IPS-15b (cell line): ENCODE data around the gene RHOT2.

Source experiments
- H3K27me3 ChIP-seq: one replicate; pipeline ENCODE4 v1.6.1; 2013; ENCODE audit warnings: low read length; ENCODE audit not compliant: control insufficient read depth, insufficient read depth
- H3K36me3 ChIP-seq: one replicate; pipeline ENCODE4 v1.6.1; 2013; ENCODE audit warnings: low read length; ENCODE audit not compliant: control insufficient read depth, insufficient read depth
- H3K4me1 ChIP-seq: one replicate; pipeline ENCODE4 v1.6.1; 2013; ENCODE audit warnings: mild to moderate bottlenecking, low read length; ENCODE audit not compliant: control insufficient read depth, insufficient read depth
- H3K4me3 ChIP-seq: one replicate; pipeline ENCODE4 v1.5.1; 2013; ENCODE audit warnings: low read depth, low read length
- H3K9ac ChIP-seq: one replicate; pipeline ENCODE4 v1.6.1; 2013; ENCODE audit warnings: low read depth, mild to moderate bottlenecking, low read length
- H3K9me3 ChIP-seq: one replicate; pipeline ENCODE4 v1.6.1; 2013; ENCODE audit warnings: mild to moderate bottlenecking, low read length; ENCODE audit not compliant: control insufficient read depth, insufficient read depth

RHOT2 gene

DNA sequence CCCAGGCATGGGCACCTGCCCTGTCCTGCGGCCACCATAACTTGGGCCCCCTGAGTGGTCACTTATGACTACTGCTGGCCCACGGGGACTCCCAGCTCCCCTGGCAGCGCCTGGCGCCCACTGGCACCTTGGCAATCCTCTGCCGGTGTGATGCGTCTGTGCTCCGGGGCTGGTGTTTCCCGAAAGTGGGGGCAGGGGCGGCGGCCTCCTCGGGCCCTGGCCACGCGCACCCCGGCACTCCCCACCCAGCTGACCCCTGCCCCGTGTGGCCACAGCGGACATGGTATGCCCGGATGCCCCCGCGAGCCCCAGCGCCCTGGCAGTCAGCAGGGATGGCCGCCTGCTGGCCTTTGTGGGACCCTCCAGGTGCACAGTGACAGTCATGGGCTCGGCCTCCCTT, 10.4 kb upstream of the RHOT2 start:
- Histone ChIP-seq H3K9me3 (no peaks in the 10 kb centered on the region), H3K4me3 (no peak overlapping the region), H3K4me1 (no peaks in the 10 kb centered on the region), H3K27me3 (no peaks in the 10 kb centered on the region), H3K9ac (no peak overlapping the region), H3K36me3 (peaks cover 45% of the 10 kb centered on the region)

DNA sequence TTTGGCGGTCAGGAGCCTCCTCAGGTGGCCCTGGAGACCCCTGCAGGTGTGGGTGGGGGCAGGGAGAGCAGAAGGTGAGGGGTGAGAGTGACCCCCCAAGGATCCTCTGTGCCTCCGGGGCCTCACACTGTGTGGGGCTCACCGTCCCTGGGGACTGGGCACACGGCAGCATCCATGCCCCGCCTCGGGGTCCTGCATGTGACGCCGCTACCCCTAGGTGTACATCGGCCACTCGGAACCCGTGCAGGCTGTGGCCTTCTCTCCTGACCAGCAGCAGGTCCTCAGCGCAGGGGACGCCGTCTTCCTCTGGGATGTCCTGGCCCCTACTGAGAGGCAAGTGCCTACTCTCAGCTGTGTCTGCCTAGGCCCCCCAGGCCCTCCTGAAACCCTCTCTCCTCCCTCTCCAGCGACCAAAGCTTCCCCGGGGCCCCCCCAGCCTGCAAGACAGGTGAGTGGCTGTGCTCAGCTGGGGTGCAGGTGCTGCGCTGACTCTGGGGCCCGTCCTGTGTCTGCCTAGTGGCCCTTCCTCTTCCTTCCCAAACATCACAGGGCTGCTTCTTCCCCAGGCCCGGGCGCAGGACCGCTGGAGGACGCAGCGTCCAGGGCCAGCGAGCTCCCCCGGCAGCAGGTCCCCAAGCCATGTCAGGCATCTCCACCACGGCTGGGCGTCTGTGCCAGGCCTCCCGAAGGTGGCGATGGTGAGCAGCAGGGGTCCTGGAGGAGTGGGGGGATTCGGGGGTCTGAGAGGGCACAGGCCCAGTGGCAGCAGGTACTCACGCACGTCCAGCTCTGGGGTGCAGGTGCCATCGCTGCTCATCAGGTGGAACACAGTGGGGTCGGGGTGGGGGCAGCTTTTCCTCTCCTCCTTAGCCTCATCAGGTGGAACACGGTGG, 9.0 kb upstream of the RHOT2 start:
- Histone ChIP-seq H3K9me3 (no peaks in the 10 kb centered on the region), H3K27me3 (no peaks in the 10 kb centered on the region), H3K4me3 (no peak overlapping the region), H3K9ac (no peak overlapping the region), H3K4me1 (no peaks in the 10 kb centered on the region), H3K36me3 (peaks cover 41% of the 10 kb centered on the region)

DNA sequence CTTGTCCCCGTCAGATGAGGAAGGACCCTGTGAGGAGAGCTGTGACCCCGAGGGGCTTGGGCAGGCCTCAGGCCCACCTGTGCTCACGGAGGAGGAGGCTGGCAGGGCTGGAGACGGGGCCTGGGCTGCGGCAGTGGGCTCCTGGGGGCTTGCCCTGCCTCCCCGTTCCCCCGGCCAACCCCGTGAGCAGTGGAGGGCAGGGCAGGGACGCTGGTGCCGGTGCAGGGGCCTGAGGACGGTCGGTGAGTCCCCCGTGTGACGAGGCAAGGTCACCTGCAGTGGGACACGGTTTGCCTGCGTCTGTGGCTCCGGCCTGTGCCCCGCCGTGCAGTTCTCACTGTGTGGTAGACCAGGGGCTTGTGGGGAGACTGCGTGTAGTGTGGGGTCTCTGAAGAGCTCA, 8.3 kb upstream of the RHOT2 start:
- Histone ChIP-seq H3K9ac (no peak overlapping the region), H3K9me3 (no peaks in the 10 kb centered on the region), H3K4me1 (no peaks in the 10 kb centered on the region), H3K36me3 (peaks cover 41% of the 10 kb centered on the region), H3K4me3 (no peak overlapping the region), H3K27me3 (no peaks in the 10 kb centered on the region)

DNA sequence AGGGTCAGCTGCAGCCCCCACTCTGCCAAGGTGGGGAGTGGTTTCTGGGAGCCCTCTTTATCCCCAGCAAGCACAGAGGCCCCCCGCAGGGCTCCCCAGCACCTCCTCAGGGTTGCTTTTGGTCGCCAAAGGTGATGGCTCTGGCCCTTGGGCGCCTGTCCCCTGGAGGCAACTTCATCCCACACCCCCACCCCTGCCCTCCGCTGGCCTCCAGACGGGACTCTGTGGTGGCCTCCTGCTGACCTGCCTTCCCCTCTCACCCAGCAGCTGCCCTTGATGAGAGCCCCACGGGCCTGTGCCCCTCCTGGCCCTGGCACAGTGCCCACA, 7.8 kb upstream of the RHOT2 start:
- no peak overlapping the region for H3K4me3 ChIP-seq

DNA sequence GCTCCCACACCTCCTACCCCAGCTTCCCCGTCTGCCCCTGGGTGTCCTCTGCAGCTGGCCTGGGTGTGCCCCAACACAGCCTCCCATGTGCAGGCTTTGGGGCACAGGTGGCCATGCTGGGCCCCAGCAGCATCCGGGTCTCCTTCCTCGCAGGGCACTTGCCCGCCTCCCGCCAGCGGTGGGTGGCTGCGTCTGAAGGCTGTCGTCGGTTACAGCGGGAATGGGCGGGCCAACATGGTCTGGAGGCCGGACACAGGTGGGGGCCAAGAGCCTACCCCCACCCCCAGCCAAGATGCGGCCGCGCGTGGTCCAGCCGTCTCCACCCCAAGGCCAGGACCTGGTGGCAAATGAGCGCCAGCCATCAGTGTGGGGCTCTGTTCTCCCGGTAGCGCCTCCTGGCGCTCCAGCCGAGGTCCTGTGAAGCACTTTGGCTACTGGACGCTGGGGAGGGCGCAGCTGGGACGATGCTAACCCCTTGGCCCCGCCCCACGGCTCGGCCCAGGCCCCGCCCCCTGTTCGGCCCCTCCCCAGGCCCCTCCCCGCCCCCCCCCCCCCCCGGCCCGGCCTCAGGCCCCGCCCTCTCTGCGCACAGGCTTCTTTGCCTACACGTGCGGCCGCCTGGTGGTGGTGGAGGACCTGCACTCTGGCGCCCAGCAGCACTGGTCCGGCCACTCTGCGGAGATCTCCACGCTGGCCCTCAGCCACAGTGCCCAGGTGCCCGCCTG, 7.3 kb upstream of the RHOT2 start:
- Histone ChIP-seq H3K4me3 (no peak overlapping the region), H3K27me3 (no peaks in the 10 kb centered on the region), H3K4me1 (no peaks in the 10 kb centered on the region), H3K36me3 (peaks cover 38% of the 10 kb centered on the region), H3K9ac (peak overlapping the region; percentile 54), H3K9me3 (no peaks in the 10 kb centered on the region)

More for the DNA sequence above, 7.8 kb upstream of the RHOT2 start:
- Histone ChIP-seq H3K9ac (no peak overlapping the region), H3K9me3 (no peaks in the 10 kb centered on the region), H3K27me3 (no peaks in the 10 kb centered on the region), H3K4me1 (no peaks in the 10 kb centered on the region), H3K36me3 (peaks cover 41% of the 10 kb centered on the region)

DNA sequence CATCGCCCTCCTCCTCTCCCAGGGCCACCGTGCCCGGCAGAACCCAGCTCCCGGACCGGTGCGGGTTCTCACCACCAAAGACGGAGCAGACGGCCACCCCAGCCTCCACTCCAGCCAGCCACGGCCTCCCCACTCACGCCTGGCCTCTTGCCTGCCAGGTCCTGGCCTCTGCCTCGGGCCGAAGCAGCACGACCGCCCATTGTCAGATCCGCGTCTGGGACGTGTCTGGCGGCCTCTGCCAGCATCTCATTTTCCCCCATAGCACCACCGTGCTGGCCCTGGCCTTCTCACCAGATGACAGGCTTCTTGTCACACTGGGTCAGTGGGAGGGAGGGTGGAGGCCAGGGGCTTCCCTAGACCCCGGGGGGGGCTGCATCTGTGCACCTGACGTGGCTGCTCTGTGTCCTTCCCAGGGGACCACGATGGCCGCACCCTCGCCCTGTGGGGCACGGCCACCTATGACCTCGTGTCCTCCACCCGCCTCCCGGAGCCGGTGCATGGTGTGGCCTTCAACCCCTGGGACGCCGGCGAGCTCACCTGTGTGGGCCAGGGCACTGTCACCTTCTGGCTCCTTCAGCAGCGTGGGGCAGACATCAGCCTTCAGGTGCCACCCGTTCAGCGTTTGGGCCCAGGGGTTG, 6.6 kb upstream of the RHOT2 start:
- Histone ChIP-seq H3K9me3 (no peaks in the 10 kb centered on the region), H3K27me3 (no peaks in the 10 kb centered on the region), H3K4me3 (no peak overlapping the region), H3K9ac (peak overlapping the region; percentile 54), H3K36me3 (peaks cover 31% of the 10 kb centered on the region), H3K4me1 (no peaks in the 10 kb centered on the region)

DNA sequence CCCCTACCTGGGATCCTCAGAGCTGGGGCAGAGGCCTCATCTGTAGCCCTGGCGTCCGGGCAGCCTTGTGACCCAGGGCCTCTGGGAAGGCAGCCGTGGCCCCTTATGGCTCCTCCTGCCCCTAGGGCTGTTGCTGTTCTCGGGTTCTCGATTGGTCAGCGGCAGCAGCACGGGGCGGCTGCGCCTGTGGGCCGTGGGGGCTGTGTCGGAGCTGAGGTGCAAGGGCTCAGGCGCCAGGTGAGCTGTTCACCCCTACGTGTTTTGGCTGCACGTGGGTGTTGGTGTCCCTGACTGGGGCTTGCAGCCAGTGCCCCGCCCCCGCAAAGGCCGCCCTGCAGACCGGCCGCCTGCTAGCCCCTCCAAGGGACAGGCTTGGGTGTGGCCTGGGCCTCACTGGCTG, 5.8 kb upstream of the RHOT2 start:
- Histone ChIP-seq H3K4me3 (no peak overlapping the region), H3K9me3 (no peaks in the 10 kb centered on the region), H3K27me3 (no peaks in the 10 kb centered on the region), H3K4me1 (no peaks in the 10 kb centered on the region), H3K9ac (no peak overlapping the region), H3K36me3 (peaks cover 29% of the 10 kb centered on the region)

DNA sequence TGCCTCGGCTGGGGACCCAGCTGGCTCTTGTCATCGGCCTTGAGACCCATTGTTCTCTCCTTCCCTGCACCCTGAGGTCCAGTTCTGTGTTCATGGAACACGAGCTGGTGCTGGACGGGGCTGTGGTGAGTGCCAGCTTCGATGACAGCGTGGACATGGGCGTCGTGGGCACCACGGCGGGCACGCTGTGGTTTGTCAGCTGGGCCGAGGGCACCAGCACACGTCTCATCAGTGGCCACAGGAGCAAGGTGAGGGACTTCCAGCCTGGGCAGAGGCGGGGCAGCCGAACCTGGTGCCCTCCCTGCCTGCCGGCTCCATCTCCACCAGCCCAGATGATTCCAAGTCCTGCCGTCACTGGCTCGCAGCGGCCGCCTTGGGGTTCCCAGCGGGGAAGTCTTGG, 5.3 kb upstream of the RHOT2 start:
- Histone ChIP-seq H3K36me3 (peaks cover 28% of the 10 kb centered on the region), H3K27me3 (no peaks in the 10 kb centered on the region), H3K4me1 (no peaks in the 10 kb centered on the region), H3K9ac (no peak overlapping the region), H3K4me3 (no peak overlapping the region), H3K9me3 (no peaks in the 10 kb centered on the region)

DNA sequence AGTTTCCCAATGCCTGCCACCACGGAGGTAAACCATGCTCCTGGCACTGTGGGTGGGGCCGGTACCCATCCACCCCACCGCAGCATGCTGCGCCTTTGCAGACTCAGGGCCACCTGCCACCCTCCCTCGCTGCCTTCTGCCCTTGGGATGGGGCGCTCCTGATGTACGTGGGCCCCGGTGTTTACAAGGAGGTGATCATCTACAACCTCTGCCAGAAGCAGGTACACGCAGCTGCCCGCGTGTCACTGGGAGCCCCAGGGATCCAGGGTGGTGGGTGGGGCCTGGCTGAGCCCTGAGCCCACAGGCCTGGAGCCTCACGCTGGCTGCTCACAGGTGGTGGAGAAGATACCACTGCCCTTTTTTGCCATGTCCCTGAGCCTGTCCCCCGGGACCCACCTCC, 1.4 kb upstream of the RHOT2 start:
- Histone ChIP-seq H3K4me1 (no peaks in the 10 kb centered on the region), H3K9me3 (no peaks in the 10 kb centered on the region), H3K9ac (no peak overlapping the region), H3K36me3 (peaks cover 42% of the 10 kb centered on the region), H3K27me3 (no peaks in the 10 kb centered on the region), H3K4me3 (no peak overlapping the region)

DNA sequence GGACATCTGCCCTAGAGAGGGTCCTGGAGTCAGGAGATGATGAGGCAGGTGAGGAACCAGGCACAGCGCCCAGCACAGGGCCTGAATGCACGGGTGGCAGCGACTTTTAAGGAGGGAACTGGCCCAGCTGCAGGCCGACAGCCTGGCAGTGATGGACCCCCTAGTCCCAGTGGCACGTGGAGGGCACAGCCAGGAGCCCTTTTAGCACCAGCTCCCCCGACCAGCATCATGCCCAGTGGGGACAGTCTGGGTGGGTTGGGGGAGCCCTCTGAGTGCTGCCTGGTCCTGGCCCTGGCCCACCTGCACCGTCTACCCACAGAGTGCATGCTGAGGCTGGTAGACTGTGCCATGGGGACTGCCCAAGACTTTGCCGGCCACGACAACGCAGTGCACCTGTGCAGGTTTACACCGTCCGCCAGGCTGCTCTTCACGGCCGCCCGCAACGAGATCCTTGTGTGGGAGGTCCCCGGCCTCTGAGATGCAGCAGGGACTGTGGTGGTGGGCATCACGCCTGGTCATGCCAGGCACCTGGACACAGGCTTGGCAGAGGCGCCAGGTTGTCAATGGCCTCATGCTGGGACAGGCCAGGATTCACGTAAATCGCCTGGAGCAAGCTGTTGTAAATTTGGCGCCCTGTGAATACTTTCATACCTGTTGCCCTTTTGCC, 686 bp upstream of the RHOT2 start:
- H3K27me3 ChIP-seq = no peaks in the 10 kb centered on the region
- H3K9me3 ChIP-seq = no peaks in the 10 kb centered on the region
- no peak overlapping the region for H3K4me3 ChIP-seq
- no peaks in the 10 kb centered on the region for H3K4me1 ChIP-seq
- H3K36me3 ChIP-seq = peaks cover 43% of the 10 kb centered on the region
- H3K9ac ChIP-seq = peak overlapping the region; percentile 16

DNA sequence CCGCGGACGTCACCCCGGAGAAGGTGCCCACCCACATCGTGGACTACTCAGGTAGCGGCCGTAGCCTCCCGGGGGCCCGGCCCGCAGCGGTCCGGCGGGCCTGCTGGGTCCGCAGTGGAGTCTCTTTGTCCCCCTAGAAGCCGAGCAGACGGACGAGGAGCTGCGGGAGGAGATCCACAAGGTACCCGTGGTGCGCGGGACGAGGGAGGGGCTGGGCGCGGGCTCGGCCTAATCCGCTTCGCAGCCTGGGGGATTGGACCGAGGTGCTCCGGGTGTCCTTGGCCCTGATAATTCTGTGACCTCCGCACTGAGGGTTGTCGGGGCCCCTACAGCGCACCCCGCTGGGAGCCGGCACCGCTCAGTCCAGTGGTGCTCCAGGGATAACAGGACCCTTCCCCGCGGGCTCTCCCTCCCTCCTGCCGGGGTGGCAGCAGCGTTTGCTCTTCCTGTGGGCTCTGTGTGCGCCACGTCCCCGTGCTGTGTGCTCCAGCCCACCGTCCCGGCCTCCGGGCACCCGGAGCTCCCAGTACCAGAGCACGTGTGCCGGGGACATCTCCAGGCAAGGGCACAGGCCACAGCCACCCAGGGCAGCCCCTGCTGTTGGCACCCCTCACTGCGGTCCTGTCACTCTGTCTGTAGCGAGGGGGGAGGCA, 713 bp downstream of the RHOT2 start:
- H3K36me3 ChIP-seq = peaks cover 51% of the 10 kb centered on the region

More for the DNA sequence above, 713 bp downstream of the RHOT2 start:
- Histone ChIP-seq H3K9me3 (no peaks in the 10 kb centered on the region), H3K4me3 (peak overlapping the region; percentile 77), H3K9ac (peak overlapping the region; percentile 79), H3K4me1 (no peaks in the 10 kb centered on the region), H3K27me3 (no peaks in the 10 kb centered on the region)
